K562 treated with DMSO at 1 percent for 48 hours (cell line): ENCODE measurements around the gene NOD1. TPM values are rescaled to one million over a fixed set of nuclear protein-coding genes. Genes with fewer than 3 reads are reported as not detected.

Experiments
- total RNA-seq: library from RNA; unstranded; fragments of 300-600 nt; gene quantifications from 2 replicates; pipeline ENCODE4 v1.2.3, GENCODE V29; 2022; ENCODE audit warnings: low replicate concordance; ENCODE audit errors: extremely low read depth

Gene NOD1, protein sequence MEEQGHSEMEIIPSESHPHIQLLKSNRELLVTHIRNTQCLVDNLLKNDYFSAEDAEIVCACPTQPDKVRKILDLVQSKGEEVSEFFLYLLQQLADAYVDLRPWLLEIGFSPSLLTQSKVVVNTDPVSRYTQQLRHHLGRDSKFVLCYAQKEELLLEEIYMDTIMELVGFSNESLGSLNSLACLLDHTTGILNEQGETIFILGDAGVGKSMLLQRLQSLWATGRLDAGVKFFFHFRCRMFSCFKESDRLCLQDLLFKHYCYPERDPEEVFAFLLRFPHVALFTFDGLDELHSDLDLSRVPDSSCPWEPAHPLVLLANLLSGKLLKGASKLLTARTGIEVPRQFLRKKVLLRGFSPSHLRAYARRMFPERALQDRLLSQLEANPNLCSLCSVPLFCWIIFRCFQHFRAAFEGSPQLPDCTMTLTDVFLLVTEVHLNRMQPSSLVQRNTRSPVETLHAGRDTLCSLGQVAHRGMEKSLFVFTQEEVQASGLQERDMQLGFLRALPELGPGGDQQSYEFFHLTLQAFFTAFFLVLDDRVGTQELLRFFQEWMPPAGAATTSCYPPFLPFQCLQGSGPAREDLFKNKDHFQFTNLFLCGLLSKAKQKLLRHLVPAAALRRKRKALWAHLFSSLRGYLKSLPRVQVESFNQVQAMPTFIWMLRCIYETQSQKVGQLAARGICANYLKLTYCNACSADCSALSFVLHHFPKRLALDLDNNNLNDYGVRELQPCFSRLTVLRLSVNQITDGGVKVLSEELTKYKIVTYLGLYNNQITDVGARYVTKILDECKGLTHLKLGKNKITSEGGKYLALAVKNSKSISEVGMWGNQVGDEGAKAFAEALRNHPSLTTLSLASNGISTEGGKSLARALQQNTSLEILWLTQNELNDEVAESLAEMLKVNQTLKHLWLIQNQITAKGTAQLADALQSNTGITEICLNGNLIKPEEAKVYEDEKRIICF
- total RNA-seq: not detected in 2 replicates

DNA sequence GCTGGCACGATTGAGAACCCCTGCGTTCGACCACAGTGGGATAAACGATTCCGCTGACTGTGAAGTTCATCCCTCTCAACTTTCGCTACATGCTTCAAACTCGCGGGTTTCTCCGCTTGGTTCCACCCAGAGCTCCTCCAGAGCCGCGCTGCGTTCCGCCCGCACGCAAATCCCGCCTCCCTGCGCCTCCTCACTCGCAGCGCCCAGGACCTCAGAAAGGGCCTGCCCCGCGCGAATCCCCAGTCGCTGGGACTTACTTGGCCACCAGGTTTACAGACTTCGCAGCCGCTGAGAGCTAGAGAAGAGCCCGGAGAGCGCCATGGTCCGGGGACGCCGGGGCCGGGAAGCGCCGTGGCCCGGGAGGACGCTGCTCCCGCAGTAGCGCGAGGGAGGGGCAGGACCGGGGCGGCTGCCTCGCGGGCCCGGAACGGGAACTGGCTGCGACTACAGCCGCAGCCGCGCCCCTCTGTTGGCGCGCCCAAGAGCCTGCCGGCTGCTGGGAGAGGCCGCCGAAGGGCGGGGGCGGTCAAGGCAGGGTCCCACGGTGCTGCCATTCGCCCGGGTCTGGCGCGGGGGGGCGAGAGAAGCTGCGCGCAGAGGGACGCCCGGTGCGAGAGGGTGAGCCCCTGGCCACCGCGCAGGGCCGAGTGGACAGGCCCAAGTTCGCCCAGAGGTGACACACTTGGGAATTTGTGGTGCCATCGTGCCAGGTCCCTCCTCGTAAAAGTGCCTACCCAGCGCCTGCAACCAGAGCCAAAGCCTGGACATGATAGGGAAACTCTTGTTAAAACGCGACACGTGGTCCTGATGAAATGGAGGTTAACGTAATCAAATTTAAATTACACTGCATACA is at the start of gene NOD1:
TSS of gene NOD1 (minus strand) at position 436 of the 853 bp plus-strand sequence. CDS start 21,863 bp downstream, outside the sequence.

GRCh38 chr7:30504301-30505173 is 26.0 kb upstream of the NOD1 start, which contains the start of gene GGCT:
Gene GGCT, minus strand, starts transcription at chr7:30504829. Its CDS starts 120 bp downstream, at chr7:30504709.

Other genes starting within 250 kb of the NOD1 start
- not detected in 2 replicates for gene ZNRF2, start 194.2 kb downstream of the NOD1 start, total RNA-seq
- gene GGCT, start 26.0 kb upstream of the NOD1 start, total RNA-seq: not detected in 2 replicates
- 145 and 971 TPM in 2 replicates for gene GARS1, start 116.1 kb upstream of the NOD1 start, total RNA-seq
- gene CRHR2, start 203.7 kb upstream of the NOD1 start, total RNA-seq: not detected in 2 replicates